Measurements from ENCODE around the gene NOP9.

Gene NOP9

GRCh38 chr14:24263848-24264247 lies 35.8 kb upstream of the NOP9 start:
- DNase-seq (ENCODE audit: low read depth in 2 of 2), result no peak

- no peak for DNase-seq (ENCODE audit: low read depth in 2 of 2)
Observed at GRCh38 chr14:24264298-24264697, 35.4 kb upstream of the NOP9 start.

- DNase-seq (ENCODE audit: low read depth in 2 of 2), result no peak
Observed at GRCh38 chr14:24266344-24267244, 33.1 kb upstream of the NOP9 start.

- DNase-seq (ENCODE audit: low read depth in 2 of 2), result no peak
Observed at GRCh38 chr14:24267516-24267915, 32.1 kb upstream of the NOP9 start.

- no peak for DNase-seq (ENCODE audit: low read depth in 2 of 2)
Observed at GRCh38 chr14:24268225-24268624, 31.4 kb upstream of the NOP9 start.

- no peak for DNase-seq (ENCODE audit: low read depth in 2 of 2)
Observed at GRCh38 chr14:24269368-24269767, 30.3 kb upstream of the NOP9 start.

GRCh38 chr14:24269910-24270536 lies 29.6 kb upstream of the NOP9 start:
- DNase-seq (ENCODE audit: low read depth in 2 of 2), result no peak

GRCh38 chr14:24270537-24271133 lies 29.0 kb upstream of the NOP9 start:
- no peak for DNase-seq (ENCODE audit: low read depth in 2 of 2)

GRCh38 chr14:24271134-24271833 lies 28.4 kb upstream of the NOP9 start, which contains the start of gene RABGGTA:
Gene RABGGTA (minus strand): TSS chr14:24271597. CDS start chr14:24271115, 482 bp downstream.
- peak; percentile 78 to 80 for DNase-seq (ENCODE audit: low read depth in 2 of 2)

GRCh38 chr14:24271834-24272263 lies 27.8 kb upstream of the NOP9 start:
- no peak for DNase-seq (ENCODE audit: low read depth in 2 of 2)

GRCh38 chr14:24272467-24272866 lies 27.2 kb upstream of the NOP9 start:
- DNase-seq (ENCODE audit: low read depth in 2 of 2), result no peak

- DNase-seq (ENCODE audit: low read depth in 2 of 2), result no peak
Observed at GRCh38 chr14:24273422-24273998, 26.1 kb upstream of the NOP9 start.

- no peak for DNase-seq (ENCODE audit: low read depth in 2 of 2)
Observed at GRCh38 chr14:24274101-24274543, 25.5 kb upstream of the NOP9 start.

GRCh38 chr14:24277071-24277470 lies 22.6 kb upstream of the NOP9 start:
- no peak for DNase-seq (ENCODE audit: low read depth in 2 of 2)

GRCh38 chr14:24277606-24278321 lies 21.9 kb upstream of the NOP9 start:
- DNase-seq (ENCODE audit: low read depth in 2 of 2), result no peak

- DNase-seq (ENCODE audit: low read depth in 2 of 2), result no peak
Observed at GRCh38 chr14:24278424-24278823, 21.2 kb upstream of the NOP9 start.

- DNase-seq (ENCODE audit: low read depth in 2 of 2), result no peak
Observed at GRCh38 chr14:24279301-24280186, 20.1 kb upstream of the NOP9 start.

GRCh38 chr14:24280797-24281460 lies 18.7 kb upstream of the NOP9 start:
- DNase-seq (ENCODE audit: low read depth in 2 of 2), result no peak

- no peak for DNase-seq (ENCODE audit: low read depth in 2 of 2)
Observed at GRCh38 chr14:24281636-24282035, 18.0 kb upstream of the NOP9 start.

Measured in stimulated activated CD8-positive, alpha-beta memory T cell treated with anti-CD3 and anti-CD28 coated beads, Interleukin-2, amount 100 ng/mL, for 1 hour (primary cell).